ENCODE results near the gene ARAP2.

ARAP2 gene

GRCh38 chr4:36256398-36256891 is 12.1 kb upstream of the ARAP2 start:
- Histone ChIP-seq H3K9ac (ENCODE audit: low read depth, low read length) (no peak overlapping the region), H3K4me1 (ENCODE audit: insufficient read depth, low read length) (no peaks in the 10 kb centered on the region), H3K36me3 (ENCODE audit: insufficient read depth, low read length) (no peaks in the 10 kb centered on the region), H3K27me3 (ENCODE audit: insufficient read depth, low read length) (no peaks in the 10 kb centered on the region), H3K27ac (ENCODE audit: low read depth, low read length) (no peak overlapping the region), H3K4me3 (ENCODE audit: low read length) (no peak overlapping the region), H3K9me3 (ENCODE audit: insufficient read depth, low read depth, low read length) (no peaks in the 10 kb centered on the region)
- 68% methylated on average over 4 of the region's 6 CpGs for WGBS

GRCh38 chr4:36255577-36255976 is 11.3 kb upstream of the ARAP2 start:
- WGBS: 100% methylated on average over 2 of the region's 2 CpGs
- H3K4me3 ChIP-seq (ENCODE audit: low read length): no peak overlapping the region

GRCh38 chr4:36254371-36254770 is 10.1 kb upstream of the ARAP2 start:
- H3K27ac ChIP-seq (ENCODE audit: low read depth, low read length): no peak overlapping the region
- no peaks in the 10 kb centered on the region for H3K9me3 ChIP-seq (ENCODE audit: insufficient read depth, low read depth, low read length)
- H3K27me3 ChIP-seq (ENCODE audit: insufficient read depth, low read length): no peaks in the 10 kb centered on the region
- no peak overlapping the region for H3K4me3 ChIP-seq (ENCODE audit: low read length)
- H3K4me1 ChIP-seq (ENCODE audit: insufficient read depth, low read length): no peaks in the 10 kb centered on the region
- H3K36me3 ChIP-seq (ENCODE audit: insufficient read depth, low read length): no peaks in the 10 kb centered on the region
- no peak overlapping the region for H3K9ac ChIP-seq (ENCODE audit: low read depth, low read length)
- WGBS: 93% methylated on average over 2 of the region's 2 CpGs

More at GRCh38 chr4:36255577-36255976, 11.3 kb upstream of the ARAP2 start:
- H3K9me3 ChIP-seq (ENCODE audit: insufficient read depth, low read depth, low read length): no peaks in the 10 kb centered on the region
- no peaks in the 10 kb centered on the region for H3K36me3 ChIP-seq (ENCODE audit: insufficient read depth, low read length)
- no peaks in the 10 kb centered on the region for H3K27me3 ChIP-seq (ENCODE audit: insufficient read depth, low read length)
- no peaks in the 10 kb centered on the region for H3K4me1 ChIP-seq (ENCODE audit: insufficient read depth, low read length)
- H3K9ac ChIP-seq (ENCODE audit: low read depth, low read length): no peak overlapping the region
- no peak overlapping the region for H3K27ac ChIP-seq (ENCODE audit: low read depth, low read length)

GRCh38 chr4:36251983-36252382 is 7.7 kb upstream of the ARAP2 start:
- no peak overlapping the region for H3K9ac ChIP-seq (ENCODE audit: low read depth, low read length)
- H3K36me3 ChIP-seq (ENCODE audit: insufficient read depth, low read length): no peaks in the 10 kb centered on the region
- H3K27ac ChIP-seq (ENCODE audit: low read depth, low read length): no peak overlapping the region
- no peak overlapping the region for H3K4me3 ChIP-seq (ENCODE audit: low read length)
- no peaks in the 10 kb centered on the region for H3K9me3 ChIP-seq (ENCODE audit: insufficient read depth, low read depth, low read length)
- WGBS: 80% methylated on average over 1 of the region's 2 CpGs
- no peaks in the 10 kb centered on the region for H3K27me3 ChIP-seq (ENCODE audit: insufficient read depth, low read length)
- no peaks in the 10 kb centered on the region for H3K4me1 ChIP-seq (ENCODE audit: insufficient read depth, low read length)

- H3K9ac ChIP-seq (ENCODE audit: low read depth, low read length): no peak overlapping the region
- H3K27me3 ChIP-seq (ENCODE audit: insufficient read depth, low read length): peaks cover 11% of the 10 kb centered on the region
- no peaks in the 10 kb centered on the region for H3K9me3 ChIP-seq (ENCODE audit: insufficient read depth, low read depth, low read length)
- H3K4me3 ChIP-seq (ENCODE audit: low read length): no peak overlapping the region
- H3K4me1 ChIP-seq (ENCODE audit: insufficient read depth, low read length): no peaks in the 10 kb centered on the region
- no peaks in the 10 kb centered on the region for H3K36me3 ChIP-seq (ENCODE audit: insufficient read depth, low read length)
- no peak overlapping the region for H3K27ac ChIP-seq (ENCODE audit: low read depth, low read length)
- WGBS: 77% methylated on average over 1 of the region's 1 CpG
These were observed 5.3 kb upstream of the ARAP2 start for GRCh38 chr4:36249610-36250009.

- peak overlapping the region; percentile 58 for H3K9ac ChIP-seq (ENCODE audit: low read depth, low read length)
- H3K4me3 ChIP-seq (ENCODE audit: low read length): peak overlapping the region; percentile 60
- H3K9me3 ChIP-seq (ENCODE audit: insufficient read depth, low read depth, low read length): no peaks in the 10 kb centered on the region
These were observed 708 bp downstream of the ARAP2 start for GRCh38 chr4:36243355-36244256.

GRCh38 chr4:36242629-36243354 is 1.5 kb downstream of the ARAP2 start:
- Histone ChIP-seq H3K9ac (ENCODE audit: low read depth, low read length) (no peak overlapping the region), H3K4me3 (ENCODE audit: low read length) (no peak overlapping the region)
- WGBS: 87% methylated on average over 4 of the region's 7 CpGs

More at GRCh38 chr4:36243355-36244256, 708 bp downstream of the ARAP2 start:
- peaks cover 40% of the 10 kb centered on the region for H3K27me3 ChIP-seq (ENCODE audit: insufficient read depth, low read length)
- H3K4me1 ChIP-seq (ENCODE audit: insufficient read depth, low read length): peaks cover 3% of the 10 kb centered on the region; the same call in 1 of the 2 replicates
- WGBS: 4% methylated on average over 38 of the region's 38 CpGs
- no peak overlapping the region for H3K27ac ChIP-seq (ENCODE audit: low read depth, low read length)
- no peaks in the 10 kb centered on the region for H3K36me3 ChIP-seq (ENCODE audit: insufficient read depth, low read length)

GRCh38 chr4:36241771-36242170 is 2.5 kb downstream of the ARAP2 start:
- 95% methylated on average over 1 of the region's 2 CpGs for WGBS
- Histone ChIP-seq H3K4me1 (ENCODE audit: insufficient read depth, low read length) (peaks cover 3% of the 10 kb centered on the region; the same call in 1 of the 2 replicates), H3K27ac (ENCODE audit: low read depth, low read length) (no peak overlapping the region), H3K4me3 (ENCODE audit: low read length) (no peak overlapping the region), H3K27me3 (ENCODE audit: insufficient read depth, low read length) (peaks cover 40% of the 10 kb centered on the region), H3K36me3 (ENCODE audit: insufficient read depth, low read length) (no peaks in the 10 kb centered on the region), H3K9me3 (ENCODE audit: insufficient read depth, low read depth, low read length) (no peaks in the 10 kb centered on the region), H3K9ac (ENCODE audit: low read depth, low read length) (no peak overlapping the region)

More at GRCh38 chr4:36242629-36243354, 1.5 kb downstream of the ARAP2 start:
- Histone ChIP-seq H3K4me1 (ENCODE audit: insufficient read depth, low read length) (peaks cover 3% of the 10 kb centered on the region; the same call in 1 of the 2 replicates), H3K36me3 (ENCODE audit: insufficient read depth, low read length) (no peaks in the 10 kb centered on the region), H3K27me3 (ENCODE audit: insufficient read depth, low read length) (peaks cover 40% of the 10 kb centered on the region), H3K27ac (ENCODE audit: low read depth, low read length) (no peak overlapping the region), H3K9me3 (ENCODE audit: insufficient read depth, low read depth, low read length) (no peaks in the 10 kb centered on the region)

GRCh38 chr4:36237366-36238313 is 6.7 kb downstream of the ARAP2 start:
- H3K4me3 ChIP-seq (ENCODE audit: low read length): no peak overlapping the region
- H3K36me3 ChIP-seq (ENCODE audit: insufficient read depth, low read length): no peaks in the 10 kb centered on the region
- 90% methylated on average over 4 of the region's 4 CpGs for WGBS
- H3K4me1 ChIP-seq (ENCODE audit: insufficient read depth, low read length): no peaks in the 10 kb centered on the region
- H3K27ac ChIP-seq (ENCODE audit: low read depth, low read length): no peak overlapping the region
- H3K9me3 ChIP-seq (ENCODE audit: insufficient read depth, low read depth, low read length): no peaks in the 10 kb centered on the region
- no peak overlapping the region for H3K9ac ChIP-seq (ENCODE audit: low read depth, low read length)
- H3K27me3 ChIP-seq (ENCODE audit: insufficient read depth, low read length): peaks cover 11% of the 10 kb centered on the region

GRCh38 chr4:36236159-36236558 is 8.2 kb downstream of the ARAP2 start:
- Histone ChIP-seq H3K9ac (ENCODE audit: low read depth, low read length) (no peak overlapping the region), H3K4me3 (ENCODE audit: low read length) (no peak overlapping the region), H3K27ac (ENCODE audit: low read depth, low read length) (no peak overlapping the region), H3K4me1 (ENCODE audit: insufficient read depth, low read length) (no peaks in the 10 kb centered on the region), H3K36me3 (ENCODE audit: insufficient read depth, low read length) (no peaks in the 10 kb centered on the region), H3K9me3 (ENCODE audit: insufficient read depth, low read depth, low read length) (no peaks in the 10 kb centered on the region), H3K27me3 (ENCODE audit: insufficient read depth, low read length) (no peaks in the 10 kb centered on the region)
- 100% methylated on average over 2 of the region's 2 CpGs for WGBS

Measured in HUES64 (cell line).